Common myeloid progenitor, CD34-positive (primary cell): ENCODE results near the gene TSR3.
"Not testable (repeated sequence)": the region's sequence is repeated elsewhere in the genome, so short reads cannot be mapped to it uniquely, and the experiment has no call there.

Experiments
- CTCF ChIA-PET: fragments of 350-600 bp; sonication (Branson Sonifier 250); formaldehyde crosslinking; loops from one replicate; lab custom pipeline; 2021; ENCODE audit warnings: antibody characterized with exemption; lab: Charles Lee
- POLR2A ChIA-PET: fragments of 350-600 bp; sonication (Branson Sonifier 250); formaldehyde crosslinking; loops from one replicate; lab custom pipeline; 2021; ENCODE audit warnings: antibody characterized with exemption; lab: Charles Lee
- DNase-seq, 3 donors: peaks; one replicate each; pipeline versions ENCODE4 v3.0.0 to v3.0.0-alpha.2; 2013
- H3K27ac ChIP-seq, 2 experiments: 1 replicate in 1 of 2; 2 replicates in 1 of 2; pipeline ENCODE4 v1.7.0; 2013; ENCODE audit warnings: inconsistent platforms in 2 of 2, low read length in 2 of 2, mild to moderate bottlenecking in 2 of 2, low read depth in 1 of 2, moderate library complexity in 1 of 2; ENCODE audit not compliant: severe bottlenecking in 2 of 2, insufficient read depth in 1 of 2, poor library complexity in 1 of 2
- H3K27me3 ChIP-seq, 5 experiments: replicated peaks in 2 of 5; 1 replicate in 3 of 5; 2 replicates in 2 of 5; pipeline versions ENCODE4 v1.6.1 to v1.7.0; 2013; ENCODE audit warnings: low read length in 4 of 5, mild to moderate bottlenecking in 2 of 5, moderate library complexity in 2 of 5, inconsistent platforms in 1 of 5; ENCODE audit not compliant: insufficient read depth in 5 of 5, control insufficient read depth in 4 of 5
- H3K36me3 ChIP-seq, 4 experiments: 1 replicate in 2 of 4; 2 replicates in 2 of 4; pipeline versions ENCODE4 v1.6.1 to v1.7.0; 2013; ENCODE audit warnings: low read length in 3 of 4, control low read depth in 1 of 4, mild to moderate bottlenecking in 1 of 4; ENCODE audit not compliant: control insufficient read depth in 4 of 4, insufficient read depth in 4 of 4
- H3K4me1 ChIP-seq, 4 experiments: 1 replicate in 3 of 4; 2 replicates in 1 of 4; pipeline versions ENCODE4 v1.6.1 to v1.7.1; 2013; ENCODE audit warnings: low read length in 3 of 4, mild to moderate bottlenecking in 3 of 4, control low read depth in 1 of 4, inconsistent platforms in 1 of 4, moderate library complexity in 1 of 4; ENCODE audit not compliant: control insufficient read depth in 4 of 4, insufficient read depth in 4 of 4; ENCODE audit errors: control extremely low read depth in 1 of 4
- H3K4me3 ChIP-seq, 7 experiments: 1 replicate in 4 of 7; 2 replicates in 3 of 7; pipeline versions ENCODE4 v1.5.1 to v1.7.0; 2013; ENCODE audit warnings: mild to moderate bottlenecking in 7 of 7, low read length in 6 of 7, moderate library complexity in 6 of 7, inconsistent platforms in 2 of 7, low read depth in 2 of 7, control low read depth in 1 of 7; ENCODE audit not compliant: insufficient read depth in 4 of 7, control insufficient read depth in 1 of 7; ENCODE audit errors: extremely low read depth in 1 of 7
- H3K9me3 ChIP-seq, 5 experiments: 1 replicate in 4 of 5; 2 replicates in 1 of 5; pipeline versions ENCODE4 v1.6.1 to v1.7.1; 2013; ENCODE audit warnings: low read length in 4 of 5, mild to moderate bottlenecking in 2 of 5, inconsistent platforms in 1 of 5, low read depth in 1 of 5, moderate library complexity in 1 of 5; ENCODE audit not compliant: control insufficient read depth in 4 of 5, insufficient read depth in 2 of 5; ENCODE audit errors: control extremely low read depth in 1 of 5
- whole genome bisulfite sequencing: methylation state at CpG from one replicate; pipeline ENCODE4 v1.1.5; 2013; ENCODE audit not compliant: insufficient coverage; 5-methylcytosine and 5-hydroxymethylcytosine counted together

TSR3 gene

GRCh38 chr16:1328961-1329360 lies 22.7 kb downstream of the TSR3 start:
- CTCF ChIA-PET: interaction anchor here (1.3 kb wide), 1 partner anchor 17 kb away, joined by 4 read pairs; no protein-coding TSS in a partner anchor
- POLR2A ChIA-PET, H3K27ac ChIP-seq, H3K4me3 ChIP-seq, DNase-seq, H3K9me3 ChIP-seq: not testable (repeated sequence)
- WGBS: 97% methylated on average over 8 of the region's 10 CpGs
- peaks cover 0 to 40% (median 8%) of the 10 kb centered on the region in 5 experiments for H3K27me3 ChIP-seq
- H3K4me1 ChIP-seq: peaks cover 0 to 30% (median 27%) of the 10 kb centered on the region in 4 experiments
- peaks cover 0 to 19% (median 15%) of the 10 kb centered on the region in 4 experiments for H3K36me3 ChIP-seq

- H3K27ac ChIP-seq, DNase-seq, POLR2A ChIA-PET, H3K4me3 ChIP-seq, H3K9me3 ChIP-seq, CTCF ChIA-PET: not testable (repeated sequence)
- H3K27me3 ChIP-seq: peaks cover 0 to 33% (median 8%) of the 10 kb centered on the region in 5 experiments
- WGBS: 89% methylated on average over 13 of the region's 20 CpGs
- peaks cover 0 to 27% (median 22%) of the 10 kb centered on the region in 4 experiments for H3K36me3 ChIP-seq
- H3K4me1 ChIP-seq: peaks cover 0 to 23% (median 21%) of the 10 kb centered on the region in 4 experiments
These were observed 23.5 kb downstream of the TSR3 start for GRCh38 chr16:1328136-1328535.

- H3K27me3 ChIP-seq: peaks cover 0 to 27% (median 7%) of the 10 kb centered on the region in 5 experiments
- H3K36me3 ChIP-seq: peaks cover 0 to 30% (median 23%) of the 10 kb centered on the region in 4 experiments
- no peak overlapping the region for H3K27ac ChIP-seq
- ChIA-PET CTCF (interaction anchor here (0.7 kb wide), 1 partner anchor 37 kb away, joined by 3 read pairs; no protein-coding TSS in a partner anchor), POLR2A (no interaction called here)
- H3K4me3 ChIP-seq: no peak overlapping the region
- 95% methylated on average over 4 of the region's 5 CpGs for WGBS
- no peak for DNase-seq
- peaks cover 0 to 4% (median 2%) of the 10 kb centered on the region in 5 experiments for H3K9me3 ChIP-seq
- peaks cover 0 to 18% (median 15%) of the 10 kb centered on the region in 4 experiments for H3K4me1 ChIP-seq
These were observed 24.1 kb downstream of the TSR3 start for GRCh38 chr16:1327619-1327947.

GRCh38 chr16:1326946-1327618 lies 24.6 kb downstream of the TSR3 start:
- 93% methylated on average over 14 of the region's 17 CpGs for WGBS
- CTCF ChIA-PET: interaction anchor here (0.7 to 0.9 kb wide), 2 partner anchors 12 to 37 kb away, joined by 3 read pairs; no protein-coding TSS in a partner anchor

GRCh38 chr16:1326391-1326790 lies 25.3 kb downstream of the TSR3 start:
- H3K4me3 ChIP-seq: no peak overlapping the region
- ChIA-PET POLR2A (interaction anchor here (0.6 kb wide), 1 partner anchor 51 kb away, joined by 4 read pairs; no protein-coding TSS in a partner anchor), CTCF (interaction anchor here (0.9 to 1.4 kb wide), 2 partner anchors 12 to 13 kb away, joined by 3 read pairs; no protein-coding TSS in a partner anchor)
- no peak overlapping the region for H3K27ac ChIP-seq
- H3K36me3 ChIP-seq: peaks cover 0 to 39% (median 27%) of the 10 kb centered on the region in 4 experiments
- peaks cover 0 to 15% (median 0%) of the 10 kb centered on the region in 5 experiments for H3K27me3 ChIP-seq
- WGBS: 93% methylated on average over 9 of the region's 17 CpGs
- DNase-seq: no peak
- peaks cover 0 to 4% (median 2%) of the 10 kb centered on the region in 5 experiments for H3K9me3 ChIP-seq
- H3K4me1 ChIP-seq: peaks cover 0 to 6% (median 3%) of the 10 kb centered on the region in 4 experiments

More at GRCh38 chr16:1326946-1327618, 24.6 kb downstream of the TSR3 start:
- DNase-seq: no peak
- POLR2A ChIA-PET: no interaction called here
- Histone ChIP-seq H3K27me3 (peaks cover 0 to 22% (median 2%) of the 10 kb centered on the region in 5 experiments), H3K4me3 (no peak overlapping the region), H3K27ac (no peak overlapping the region), H3K9me3 (peaks cover 0 to 4% (median 2%) of the 10 kb centered on the region in 5 experiments), H3K36me3 (peaks cover 0 to 33% (median 23%) of the 10 kb centered on the region in 4 experiments), H3K4me1 (peaks cover 0 to 13% (median 10%) of the 10 kb centered on the region in 4 experiments)

GRCh38 chr16:1325673-1326371 lies 25.9 kb downstream of the TSR3 start:
- ChIA-PET POLR2A (interaction anchor here (0.6 kb wide), 1 partner anchor 51 kb away, joined by 4 read pairs; no protein-coding TSS in a partner anchor), CTCF (interaction anchor here (0.9 to 1.4 kb wide), 2 partner anchors 11 to 14 kb away, joined by 3 read pairs; no protein-coding TSS in a partner anchor)
- Histone ChIP-seq H3K4me1 (peaks cover 0 to under 1% (median under 1%) of the 10 kb centered on the region in 4 experiments), H3K27me3 (peaks cover 0 to 9% (median 0%) of the 10 kb centered on the region in 5 experiments), H3K4me3 (no peak overlapping the region), H3K27ac (no peak overlapping the region), H3K9me3 (peaks cover 0 to 4% (median 2%) of the 10 kb centered on the region in 5 experiments), H3K36me3 (peaks cover 0 to 44% (median 30%) of the 10 kb centered on the region in 4 experiments)
- WGBS: 90% methylated on average over 20 of the region's 20 CpGs
- DNase-seq: no peak
